Mesodermal cell (in vitro differentiated cells): Measurements from ENCODE around the gene KLK15. TPM values are rescaled to one million over a fixed set of nuclear protein-coding genes. Genes with fewer than 3 reads are reported as not detected.

Experiments used
- H3K27ac ChIP-seq: 2 replicates; pipeline ENCODE4 v1.7.0; 2013; ENCODE audit warnings: mild to moderate bottlenecking, low read depth, low read length, moderate library complexity; ENCODE audit not compliant: severe bottlenecking
- H3K36me3 ChIP-seq: 2 replicates; pipeline ENCODE4 v1.7.1; 2013; ENCODE audit warnings: mild to moderate bottlenecking, low read length, moderate library complexity; ENCODE audit not compliant: control insufficient read depth, insufficient read depth
- H3K4me1 ChIP-seq: one replicate; pipeline ENCODE4 v1.7.1; 2013; ENCODE audit warnings: mild to moderate bottlenecking, low read length; ENCODE audit not compliant: insufficient read depth, control insufficient read depth, poor library complexity, severe bottlenecking
- H3K4me3 ChIP-seq: 2 replicates; pipeline ENCODE4 v1.7.0; 2013; ENCODE audit warnings: low read length, control low read depth, mild to moderate bottlenecking; ENCODE audit not compliant: insufficient read depth, poor library complexity, severe bottlenecking; ENCODE audit errors: extremely low read depth
- H3K9me3 ChIP-seq: 2 replicates; pipeline ENCODE4 v1.7.1; 2013; ENCODE audit warnings: mild to moderate bottlenecking, low read length, moderate library complexity; ENCODE audit not compliant: control insufficient read depth
- whole genome bisulfite sequencing, 2 experiments: methylation state at CpG; one replicate each; pipeline ENCODE4 v1.1.5; 2013; ENCODE audit warnings: missing lambda C conversion rate in 2 of 2; ENCODE audit not compliant: insufficient coverage in 2 of 2; 5-methylcytosine and 5-hydroxymethylcytosine counted together
- polyA plus RNA-seq, 2 experiments: library from polyadenylated mRNA; stranded (reverse); fragments of 50-300 nt; gene quantifications; one replicate each; pipeline ENCODE4 v1.2.3, GENCODE V29; 2013

KLK15 gene, protein sequence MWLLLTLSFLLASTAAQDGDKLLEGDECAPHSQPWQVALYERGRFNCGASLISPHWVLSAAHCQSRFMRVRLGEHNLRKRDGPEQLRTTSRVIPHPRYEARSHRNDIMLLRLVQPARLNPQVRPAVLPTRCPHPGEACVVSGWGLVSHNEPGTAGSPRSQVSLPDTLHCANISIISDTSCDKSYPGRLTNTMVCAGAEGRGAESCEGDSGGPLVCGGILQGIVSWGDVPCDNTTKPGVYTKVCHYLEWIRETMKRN
- polyA plus RNA-seq (2013, experiment 1 of 2), result not detected
- not detected for polyA plus RNA-seq (2013, experiment 2 of 2)

DNA sequence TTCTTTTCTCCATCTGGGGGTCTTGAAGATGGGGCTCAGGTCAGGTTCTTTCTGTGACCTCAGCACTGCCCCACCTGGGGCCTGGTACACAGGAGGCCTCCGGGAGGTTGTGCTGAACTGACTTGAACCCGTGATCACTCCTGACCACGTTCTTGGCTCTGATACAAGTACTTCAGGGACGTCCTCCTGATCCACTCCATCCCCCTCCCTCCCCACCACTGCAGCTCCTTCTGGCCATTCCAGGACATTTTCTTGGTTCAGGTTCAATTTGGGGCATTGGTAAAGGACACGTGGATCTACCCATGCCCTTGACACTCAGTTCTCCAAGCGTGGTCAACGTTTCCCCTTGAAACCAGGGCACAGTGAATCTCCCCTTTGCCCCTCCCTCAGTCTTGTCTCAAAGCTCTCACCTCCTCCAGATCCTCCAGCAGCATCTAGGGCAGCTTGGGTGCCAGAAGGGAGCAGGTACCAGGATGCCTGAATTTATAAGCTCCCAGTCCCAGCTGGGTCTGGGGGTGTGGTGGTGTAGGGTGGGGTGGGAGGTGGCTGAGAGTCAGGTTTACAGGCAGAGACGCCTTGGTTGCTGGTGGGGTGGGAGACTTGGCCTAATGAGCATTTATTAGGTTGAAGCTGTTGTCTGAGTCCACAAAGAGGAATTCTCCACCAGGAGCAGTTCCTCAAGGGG lies at the start of gene KLK15:
TSS of gene KLK15 (minus strand) at position 458 of the 685 bp plus-strand sequence. CDS start 2,082 bp downstream, outside the sequence.
- no peak within 1 kb of the TSS for H3K4me3 ChIP-seq
- WGBS, 2 experiments, result 72 to 83% methylated on average over 7 to 8 of the region's 8 CpGs
- no peaks in the 10 kb centered on the region for H3K4me1 ChIP-seq
- H3K9me3 ChIP-seq, result no peaks in the 10 kb centered on the region
- no peak within 1 kb of the TSS for H3K27ac ChIP-seq
- H3K36me3 ChIP-seq, result no peaks in the 10 kb centered on the region

DNA sequence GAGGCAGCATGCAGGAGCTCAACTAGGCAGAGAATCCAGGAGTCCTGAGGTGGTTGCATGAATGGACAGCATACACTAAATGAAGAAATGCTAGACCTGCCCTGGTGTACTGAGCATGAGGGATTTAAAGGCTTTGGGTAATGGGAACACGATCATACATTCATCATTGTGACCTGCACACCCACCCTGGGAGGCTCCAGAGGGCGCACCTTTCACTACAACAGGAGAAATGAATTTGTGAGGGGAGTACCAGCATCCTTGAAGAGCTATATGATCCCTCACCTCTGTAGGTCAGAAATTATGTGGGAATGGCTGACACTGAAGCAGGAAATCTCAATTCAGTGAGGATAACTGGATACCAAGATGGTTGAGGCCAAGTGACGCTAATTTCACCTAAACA lies 48.8 kb upstream of the KLK15 start:
- H3K27ac ChIP-seq, result no peak overlapping the region
- peaks cover 10% of the 10 kb centered on the region for H3K9me3 ChIP-seq
- WGBS, 2 experiments, result 100% methylated on average over 1 of the region's 3 CpGs; no CpG with 5 or more reads in 1 of the 2 experiments
- H3K4me1 ChIP-seq, result no peaks in the 10 kb centered on the region
- H3K36me3 ChIP-seq, result no peaks in the 10 kb centered on the region
- no peak overlapping the region for H3K4me3 ChIP-seq

DNA sequence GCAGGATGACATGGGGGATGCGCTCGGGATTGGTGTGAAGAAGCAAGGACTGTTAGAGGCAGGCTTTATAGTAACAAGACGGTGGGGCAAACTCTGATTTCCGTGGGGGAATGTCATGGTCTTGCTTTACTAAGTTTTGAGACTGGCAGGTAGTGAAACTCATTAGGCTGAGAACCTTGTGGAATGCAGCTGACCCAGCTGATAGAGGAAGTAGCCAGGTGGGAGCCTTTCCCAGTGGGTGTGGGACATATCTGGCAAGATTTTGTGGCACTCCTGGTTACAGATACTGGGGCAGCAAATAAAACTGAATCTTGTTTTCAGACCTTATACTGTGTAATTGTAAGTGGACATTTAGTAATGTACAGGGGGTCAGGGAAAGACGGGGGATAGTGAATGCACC lies 46.9 kb upstream of the KLK15 start:
- no peaks in the 10 kb centered on the region for H3K4me1 ChIP-seq
- H3K9me3 ChIP-seq, result peaks cover 10% of the 10 kb centered on the region
- no peak overlapping the region for H3K27ac ChIP-seq
- H3K4me3 ChIP-seq, result no peak overlapping the region
- WGBS, 2 experiments, result 72 to 75% methylated on average over 5 of the region's 5 CpGs
- no peaks in the 10 kb centered on the region for H3K36me3 ChIP-seq

DNA sequence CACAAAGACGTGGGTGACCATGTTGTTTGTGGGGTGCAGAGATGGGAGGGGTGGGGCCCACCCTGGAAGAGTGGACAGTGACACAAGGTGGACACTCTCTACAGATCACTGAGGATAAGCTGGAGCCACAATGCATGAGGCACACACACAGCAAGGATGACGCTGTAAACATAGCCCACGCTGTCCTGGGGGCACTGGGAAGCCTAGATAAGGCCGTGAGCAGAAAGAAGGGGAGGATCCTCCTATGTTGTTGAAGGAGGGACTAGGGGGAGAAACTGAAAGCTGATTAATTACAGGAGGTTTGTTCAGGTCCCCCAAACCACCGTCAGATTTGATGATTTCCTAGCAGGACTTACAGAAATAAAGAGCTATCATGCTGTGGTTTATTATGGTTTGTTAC lies 45.5 kb upstream of the KLK15 start:
- Histone ChIP-seq H3K4me1 (no peaks in the 10 kb centered on the region), H3K27ac (no peak overlapping the region), H3K36me3 (no peaks in the 10 kb centered on the region), H3K9me3 (peaks cover 10% of the 10 kb centered on the region), H3K4me3 (no peak overlapping the region)
- 58 to 74% methylated on average over 3 to 4 of the region's 5 CpGs for WGBS, 2 experiments

DNA sequence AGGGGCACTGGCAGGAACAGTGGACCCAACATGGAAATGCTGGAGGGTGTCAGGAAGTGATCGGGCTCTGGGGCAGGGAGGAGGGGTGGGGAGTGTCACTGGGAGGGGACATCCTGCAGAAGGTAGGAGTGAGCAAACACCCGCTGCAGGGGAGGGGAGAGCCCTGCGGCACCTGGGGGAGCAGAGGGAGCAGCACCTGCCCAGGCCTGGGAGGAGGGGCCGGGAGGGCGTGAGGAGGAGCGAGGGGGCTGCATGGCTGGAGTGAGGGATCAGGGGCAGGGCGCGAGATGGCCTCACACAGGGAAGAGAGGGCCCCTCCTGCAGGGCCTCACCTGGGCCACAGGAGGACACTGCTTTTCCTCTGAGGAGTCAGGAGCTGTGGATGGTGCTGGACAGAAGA lies 44.0 kb upstream of the KLK15 start:
- H3K4me3 ChIP-seq, result no peak overlapping the region
- no peaks in the 10 kb centered on the region for H3K36me3 ChIP-seq
- H3K27ac ChIP-seq, result no peak overlapping the region
- H3K9me3 ChIP-seq, result peaks cover 10% of the 10 kb centered on the region
- WGBS, 2 experiments, result 49 to 55% methylated on average over 6 to 8 of the region's 8 CpGs
- no peaks in the 10 kb centered on the region for H3K4me1 ChIP-seq

DNA sequence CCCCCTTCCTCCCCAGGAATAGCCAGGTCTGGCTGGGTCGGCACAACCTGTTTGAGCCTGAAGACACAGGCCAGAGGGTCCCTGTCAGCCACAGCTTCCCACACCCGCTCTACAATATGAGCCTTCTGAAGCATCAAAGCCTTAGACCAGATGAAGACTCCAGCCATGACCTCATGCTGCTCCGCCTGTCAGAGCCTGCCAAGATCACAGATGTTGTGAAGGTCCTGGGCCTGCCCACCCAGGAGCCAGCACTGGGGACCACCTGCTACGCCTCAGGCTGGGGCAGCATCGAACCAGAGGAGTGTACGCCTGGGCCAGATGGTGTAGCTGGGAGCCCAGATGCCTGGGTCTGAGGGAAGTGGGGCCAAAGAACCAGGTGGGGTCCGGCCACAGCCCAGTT lies 43.1 kb upstream of the KLK15 start:
- no peaks in the 10 kb centered on the region for H3K36me3 ChIP-seq
- H3K4me3 ChIP-seq, result no peak overlapping the region
- no peaks in the 10 kb centered on the region for H3K4me1 ChIP-seq
- peaks cover 10% of the 10 kb centered on the region for H3K9me3 ChIP-seq
- H3K27ac ChIP-seq, result no peak overlapping the region
- WGBS, 2 experiments, result 67 to 73% methylated on average over 3 to 5 of the region's 7 CpGs

DNA sequence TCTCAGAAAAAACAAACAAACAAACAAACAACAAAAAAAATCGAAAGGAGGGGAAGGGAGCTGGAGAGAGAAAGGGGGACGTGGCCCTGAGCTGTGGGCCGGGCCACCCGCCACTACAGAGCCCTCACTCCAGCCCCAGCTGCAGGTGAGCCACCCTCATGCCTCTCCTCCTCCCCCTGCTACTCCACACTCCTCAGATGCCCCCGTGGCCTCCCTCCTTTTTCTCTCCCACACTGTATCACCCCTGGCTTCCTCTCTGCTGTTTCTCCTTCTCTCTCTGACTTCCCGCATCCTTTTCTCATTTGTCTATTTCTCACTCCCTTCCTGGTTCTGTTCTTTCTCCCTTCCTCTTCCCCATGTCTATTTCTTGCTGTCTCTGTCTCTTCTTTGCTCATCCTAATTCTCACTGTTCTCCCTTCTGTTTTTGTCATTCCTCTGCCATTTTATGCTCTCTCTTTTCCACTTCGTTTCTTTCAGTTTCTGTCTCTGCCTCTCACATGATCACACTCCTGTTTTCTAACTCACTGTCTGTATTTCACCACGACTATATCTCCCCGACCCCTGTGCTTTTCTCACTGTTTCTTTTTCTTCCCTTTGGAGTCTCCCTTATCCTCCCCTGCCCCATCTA lies 42.5 kb upstream of the KLK15 start:
- no peaks in the 10 kb centered on the region for H3K4me1 ChIP-seq
- 59 to 60% methylated on average over 5 to 7 of the region's 9 CpGs for WGBS, 2 experiments
- no peaks in the 10 kb centered on the region for H3K36me3 ChIP-seq
- H3K4me3 ChIP-seq, result no peak overlapping the region
- peaks cover 10% of the 10 kb centered on the region for H3K9me3 ChIP-seq
- H3K27ac ChIP-seq, result no peak overlapping the region

DNA sequence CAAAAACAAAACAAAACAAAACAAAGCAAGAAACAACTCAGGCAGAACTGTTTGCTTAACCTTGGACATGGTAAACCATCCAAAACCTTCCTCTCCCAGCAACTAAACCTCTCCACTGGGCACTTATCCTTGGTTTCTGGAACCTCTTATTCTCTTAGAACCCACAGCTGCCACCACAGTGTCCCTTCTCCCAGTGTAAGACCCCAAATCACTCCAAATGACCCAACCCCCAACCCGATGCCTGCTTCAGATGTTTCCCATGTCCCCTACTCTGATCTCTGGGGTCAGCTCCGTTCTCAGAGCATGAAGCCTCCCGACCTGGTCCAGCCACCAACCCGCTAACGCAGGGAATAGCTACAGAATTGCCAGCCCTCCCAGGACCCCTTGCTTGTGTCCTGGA lies 40.8 kb upstream of the KLK15 start:
- H3K27ac ChIP-seq, result no peak overlapping the region
- H3K4me3 ChIP-seq, result no peak overlapping the region
- H3K36me3 ChIP-seq, result no peaks in the 10 kb centered on the region
- H3K9me3 ChIP-seq, result peaks cover 2% of the 10 kb centered on the region
- 73 to 77% methylated on average over 3 to 5 of the region's 5 CpGs for WGBS, 2 experiments
- no peaks in the 10 kb centered on the region for H3K4me1 ChIP-seq

DNA sequence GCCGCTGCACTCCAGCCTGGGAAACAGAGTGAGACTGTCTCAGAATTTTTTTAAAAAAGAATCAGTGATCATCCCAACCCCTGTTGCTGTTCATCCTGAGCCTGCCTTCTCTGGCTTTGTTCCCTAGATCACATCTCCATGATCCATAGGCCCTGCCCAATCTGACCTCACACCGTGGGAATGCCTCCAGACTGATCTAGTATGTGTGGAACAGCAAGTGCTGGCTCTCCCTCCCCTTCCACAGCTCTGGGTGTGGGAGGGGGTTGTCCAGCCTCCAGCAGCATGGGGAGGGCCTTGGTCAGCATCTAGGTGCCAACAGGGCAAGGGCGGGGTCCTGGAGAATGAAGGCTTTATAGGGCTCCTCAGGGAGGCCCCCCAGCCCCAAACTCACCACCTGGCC lies 39.7 kb upstream of the KLK15 start, which contains the start of gene KLK2:
TSS of gene KLK2 (plus strand) at position 384 of the 400 bp plus-strand sequence. CDS start 35 bp downstream, outside the sequence.
- H3K36me3 ChIP-seq, result no peaks in the 10 kb centered on the region
- no peak within 1 kb of the TSS for H3K27ac ChIP-seq
- 85 to 100% methylated on average over 2 of the region's 3 CpGs for WGBS, 2 experiments
- H3K9me3 ChIP-seq, result no peaks in the 10 kb centered on the region
- no peaks in the 10 kb centered on the region for H3K4me1 ChIP-seq
- H3K4me3 ChIP-seq, result no peak within 1 kb of the TSS

DNA sequence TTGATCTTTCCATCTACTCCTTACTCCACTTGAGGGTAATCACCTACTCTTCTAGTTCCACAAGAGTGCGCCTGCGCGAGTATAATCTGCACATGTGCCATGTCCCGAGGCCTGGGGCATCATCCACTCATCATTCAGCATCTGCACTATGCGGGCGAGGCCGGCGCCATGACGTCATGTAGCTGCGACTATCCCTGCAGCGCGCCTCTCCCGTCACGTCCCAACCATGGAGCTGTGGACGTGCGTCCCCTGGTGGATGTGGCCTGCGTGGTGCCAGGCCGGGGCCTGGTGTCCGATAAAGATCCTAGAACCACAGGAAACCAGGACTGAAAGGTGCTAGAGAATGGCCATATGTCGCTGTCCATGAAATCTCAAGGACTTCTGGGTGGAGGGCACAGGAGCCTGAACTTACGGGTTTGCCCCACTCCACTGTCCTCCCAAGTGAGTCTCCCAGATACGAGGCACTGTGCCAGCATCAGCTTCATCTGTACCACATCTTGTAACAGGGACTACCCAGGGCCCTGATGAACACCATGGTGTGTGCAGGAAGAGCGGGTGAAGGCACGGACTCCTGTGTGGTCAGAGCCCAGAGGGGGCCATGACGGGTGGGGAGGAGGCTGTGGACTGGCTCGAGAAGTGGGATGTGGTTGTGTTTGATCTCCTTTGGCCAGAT lies 37.2 kb upstream of the KLK15 start:
- no peaks in the 10 kb centered on the region for H3K9me3 ChIP-seq
- H3K36me3 ChIP-seq, result no peaks in the 10 kb centered on the region
- 82 to 85% methylated on average over 21 to 26 of the region's 26 CpGs for WGBS, 2 experiments
- H3K27ac ChIP-seq, result no peak overlapping the region
- H3K4me3 ChIP-seq, result no peak overlapping the region
- H3K4me1 ChIP-seq, result no peaks in the 10 kb centered on the region
